K562 (cell line): ENCODE measurements around the gene LDAH. TPM values are rescaled to one million over a fixed set of nuclear protein-coding genes. Genes with fewer than 3 reads are reported as not detected.

Experiments used
- ATAC-seq: fragments of 200-7000 bp; cut with Tn5 transposase; 3 replicates; pipeline ENCODE4 v1.9.1; 2020; ENCODE audit warnings: moderate library complexity
- BruUV-seq: library from RNA; stranded (reverse); fragments of 400-500 nt; replicated peaks from 2 replicates; lab custom pipeline; 2021; lab: Mats Ljungman, UMichigan
- CTCF ChIA-PET: fragments of 300-600 bp; formaldehyde crosslinking; extraction: SDS; loops from one replicate; lab custom pipeline; 2021; ENCODE audit warnings: low intra/inter-chr PET ratio; lab: Yijun Ruan, JAX
- POLR2A ChIA-PET: fragments of 300-600, 350-650 bp; sonication (Branson Sonifier 250); formaldehyde crosslinking; extraction: SDS; loops from one replicate; lab custom pipeline; 2021; ENCODE audit warnings: antibody characterized with exemption, inconsistent platforms; lab: Yijun Ruan, JAX
- DNase-seq, 4 experiments: peaks; one replicate each; pipeline versions ENCODE4 v3.0.0 to v3.0.0-alpha.2; 2011 to 2018; ENCODE audit warnings: low spot score in 3 of 4, mixed read lengths in 3 of 4; ENCODE audit errors: extremely low read depth in 1 of 4
- FAIRE-seq: peaks from 2 replicates; lab custom pipeline; 2011; peaks lifted over from hg19 to GRCh38; lab: Jason Lieb, UNC
- H2AFZ ChIP-seq: 2 replicates; pipeline ENCODE4 v1.6.0; 2011; ENCODE audit warnings: low read depth, low read length, control low read depth, inconsistent platforms
- H3K27ac ChIP-seq: fragments of 200-600 bp; 3 replicates; pipeline ENCODE4 v1.8.0; 2011; ENCODE audit warnings: low read depth, mild to moderate bottlenecking, control low read depth, inconsistent platforms, low read length, moderate library complexity, mixed read lengths; ENCODE audit errors: extremely low read depth
- H3K27me3 ChIP-seq, 2 experiments: fragments of 300-600 bp in 1 of 2; 2 replicates in 1 of 2; 3 replicates in 1 of 2; pipeline versions ENCODE4 v1.6.0 to v1.8.0; 2011; ENCODE audit warnings: inconsistent platforms in 2 of 2, low read length in 2 of 2, mild to moderate bottlenecking in 1 of 2, mixed read lengths in 1 of 2, moderate library complexity in 1 of 2; ENCODE audit not compliant: control insufficient read depth in 2 of 2, insufficient read depth in 2 of 2
- H3K36me3 ChIP-seq: fragments of 300-600 bp; 3 replicates; pipeline ENCODE4 v1.8.0; 2011; ENCODE audit warnings: mild to moderate bottlenecking, low read length, inconsistent platforms; ENCODE audit not compliant: control insufficient read depth, insufficient read depth
- H3K4me1 ChIP-seq, 2 experiments: fragments of 200-600 bp in 1 of 2; replicated peaks in 1 of 2; 2 replicates in 1 of 2; 3 replicates in 1 of 2; pipeline versions ENCODE4 v1.5.1 to v1.8.0; 2011; ENCODE audit warnings: inconsistent platforms in 2 of 2, low read length in 2 of 2, mild to moderate bottlenecking in 1 of 2, mixed read lengths in 1 of 2, moderate library complexity in 1 of 2; ENCODE audit not compliant: control insufficient read depth in 2 of 2, insufficient read depth in 2 of 2
- H3K4me2 ChIP-seq: 2 replicates; pipeline ENCODE4 v1.6.1; 2011; ENCODE audit warnings: low read length, control low read depth, inconsistent platforms, mixed read lengths; ENCODE audit not compliant: insufficient read depth
- H3K4me3 ChIP-seq: fragments of 200-600 bp; sonication (generic), shearing (Covaris generic); 2 replicates; pipeline ENCODE4 v1.5.1; 2016; ENCODE audit warnings: control low read depth, inconsistent platforms
- H3K79me2 ChIP-seq: fragments of 200-600 bp; 3 replicates; pipeline ENCODE4 v1.8.0; 2011; ENCODE audit warnings: low read length, inconsistent platforms; ENCODE audit not compliant: control insufficient read depth, insufficient read depth
- H3K9ac ChIP-seq, 2 experiments: 2 replicates each; pipeline versions ENCODE4 v1.6.0 to v1.6.1; 2011; ENCODE audit warnings: low read depth in 2 of 2, low read length in 2 of 2, control low read depth in 1 of 2, inconsistent platforms in 1 of 2, mild to moderate bottlenecking in 1 of 2, mixed read lengths in 1 of 2; ENCODE audit not compliant: insufficient read depth in 1 of 2
- H3K9me1 ChIP-seq: one replicate; pipeline ENCODE4 v1.6.0; 2011; ENCODE audit warnings: inconsistent platforms, mild to moderate bottlenecking, low read length, moderate library complexity; ENCODE audit not compliant: control insufficient read depth, insufficient read depth
- H3K9me3 ChIP-seq: replicated peaks from 2 replicates; pipeline ENCODE4 v1.5.1; 2011; ENCODE audit warnings: low read depth, low read length, inconsistent platforms; ENCODE audit not compliant: control insufficient read depth, insufficient read depth
- H4K20me1 ChIP-seq: replicated peaks from 2 replicates; pipeline ENCODE4 v1.6.1; 2011; ENCODE audit warnings: low read length, inconsistent platforms, mixed read lengths; ENCODE audit not compliant: control insufficient read depth, insufficient read depth
- HMG20A ChIP-seq: fragments of 450-650 bp; formaldehyde crosslinking; conservative IDR thresholded peaks from 2 replicates; pipeline ENCODE4 v1.4.0; 2020; ENCODE audit warnings: mild to moderate bottlenecking, mixed read lengths
- POLR2G ChIP-seq: fragments of 200-400 bp; formaldehyde crosslinking; IDR thresholded peaks from 2 replicates; pipeline ENCODE4 v1.6.1; 2017; ENCODE audit warnings: low read depth, mild to moderate bottlenecking, antibody characterized with exemption, low read length, moderate library complexity
- RBM22 ChIP-seq: fragments of 200-400 bp; formaldehyde crosslinking; IDR thresholded peaks from 2 replicates; pipeline ENCODE4 v1.6.1; 2018; ENCODE audit warnings: low read length, low read depth; ENCODE audit not compliant: poor library complexity, severe bottlenecking
- WGBS: fragments of 100-300 bp; shearing (Covaris generic); methylation state at CpG from one replicate; pipeline ENCODE4 v1.1.6; 2016; ENCODE audit warnings: low coverage, mixed read lengths; ENCODE audit not compliant: insufficient coverage; ENCODE audit errors: missing lambda C conversion rate; 5-methylcytosine and 5-hydroxymethylcytosine counted together
- in situ Hi-C: fragments of 300-500 bp; cut with MboI; formaldehyde crosslinking; loops from 4 replicates; pipeline ENCODE4 v1.15.0; 2018; ENCODE audit warnings: inconsistent platforms, mixed read lengths
- intact Hi-C: fragments of 100-400 bp; cut with micrococcal nuclease; formaldehyde crosslinking; loops from 2 replicates; pipeline ENCODE4 v1.14.2; 2022
- polyA plus RNA-seq, 8 experiments: library from polyadenylated mRNA; depleted of rRNA in 4 of 8; stranded (reverse) in 5 of 8; unstranded in 3 of 8; fragments of >200 nt; fragmentation: Nextera tagmentation in 2 of 8; fragmentation: Illumina TruSeq in 1 of 8; extraction: Ambion mirVana in 2 of 8; extraction: Trizol in 1 of 8; gene quantifications; 2 replicates each; pipeline versions ENCODE4 v1.2.1 to v1.2.3, GENCODE V29; 2011 to 2014; ENCODE audit warnings: inconsistent platforms in 1 of 8, missing spikeins in 1 of 8
- total RNA-seq, 7 experiments: library from RNA; depleted of rRNA in 6 of 7; stranded (reverse); fragments of >200 nt in 6 of 7; fragmentation: Illumina TruSeq in 2 of 7; extraction: Trizol in 2 of 7; gene quantifications; 2 replicates each; pipeline versions ENCODE4 v1.2.1 to v1.2.3, GENCODE V29; 2011 to 2021; ENCODE audit warnings: low replicate concordance in 1 of 7

Gene LDAH
- total and polyA plus RNA-seq, 9 of the 15 experiments (the other 6 are each of a cell fraction or from before 2014, with no cell fraction given), result 22.3 to 60.1 (median 40.0) TPM

DNA sequence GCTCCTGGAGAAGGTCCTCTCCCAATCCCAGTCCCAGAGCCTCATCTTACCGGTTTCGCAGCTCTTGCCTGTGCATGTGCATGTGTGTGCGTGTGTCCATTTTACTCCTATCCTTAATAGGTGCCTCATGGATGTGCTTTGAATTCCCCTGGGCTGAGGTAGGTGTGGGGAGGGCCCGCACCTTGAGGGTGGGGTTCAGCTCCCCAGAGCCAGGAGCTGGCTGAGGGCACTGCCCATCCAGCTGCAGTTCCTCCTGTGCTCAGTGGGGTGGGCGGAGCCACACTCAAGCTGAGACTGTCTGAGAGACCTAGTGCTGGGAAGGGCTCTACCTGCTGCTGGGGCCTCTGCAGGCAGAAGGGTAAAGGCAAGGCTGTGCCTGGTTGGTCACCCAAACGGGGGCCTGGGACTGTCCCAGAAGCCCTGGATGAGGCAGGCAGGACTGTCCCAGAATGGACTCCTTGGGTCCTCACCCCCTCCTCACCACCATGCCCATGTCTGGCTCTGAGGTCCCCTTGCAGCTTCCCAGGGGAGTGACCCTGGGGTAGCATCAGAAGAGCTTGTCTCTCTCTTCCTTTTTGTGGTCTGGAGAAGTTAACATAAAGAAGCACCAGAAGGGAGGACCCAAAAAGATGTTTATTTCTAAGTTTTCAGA is 147.1 kb downstream of the LDAH start:
- no peaks in the 10 kb centered on the region for H3K36me3 ChIP-seq
- peaks cover 0 to 7% of the 10 kb centered on the region in 2 experiments; a peak in 1 of 5 replicates for H3K4me1 ChIP-seq
- no peak overlapping the region for H2AFZ ChIP-seq
- POLR2A ChIA-PET, result interaction anchor here (0.6 to 1.6 kb wide), 7 partner anchors 9 to 442 kb away, joined by 3 to 5 read pairs (median 3); partner anchors contain the start of gene GDF7
- ATAC-seq, result peak; percentile 60
- no peak overlapping the region for H3K27ac ChIP-seq
- no peaks in the 10 kb centered on the region for H3K79me2 ChIP-seq
- no peaks in the 10 kb centered on the region for H3K9me3 ChIP-seq
- TF ChIP-seq RBM22 (peak; percentile 24), POLR2G (peak; percentile 43; the same call in 1 of the 2 replicates), HMG20A (CRISPR knock-in tag) (no peak)
- intact Hi-C loops, result no loop called here
- H3K9me1 ChIP-seq, result no peaks in the 10 kb centered on the region
- WGBS, result 51% methylated on average over 6 of the region's 6 CpGs
- in situ Hi-C loops, result no loop called here
- H3K27me3 ChIP-seq, result peaks cover 9 to 34% of the 10 kb centered on the region in 2 experiments
- H3K9ac ChIP-seq, result no peak overlapping the region
- FAIRE-seq, result no peak
- no peak for DNase-seq
- no peak overlapping the region for H3K4me2 ChIP-seq
- H4K20me1 ChIP-seq, result no peaks in the 10 kb centered on the region; the same call in none of the 2 replicates
- no TSS peak for BruUV-seq
- CTCF ChIA-PET, result interaction anchor here (2.1 kb wide), 1 partner anchor 14 kb away, joined by 6 read pairs; no protein-coding TSS in a partner anchor
- no peak overlapping the region for H3K4me3 ChIP-seq
